22Rv1 (cell line): ENCODE measurements around the gene SGSM2.

Experiments
- H3K27ac ChIP-seq: fragments of 450-650 bp; 2 replicates; pipeline ENCODE4 v1.5.1; 2017
- CTCF ChIP-seq: fragments of 450-650 bp; IDR thresholded peaks from 2 replicates; pipeline ENCODE4 v1.5.1; 2017; ENCODE audit warnings: mild to moderate bottlenecking
- ZFX ChIP-seq: fragments of 450-650 bp; IDR thresholded peaks from 2 replicates; pipeline ENCODE4 v1.6.1; 2017; ENCODE audit warnings: antibody characterized with exemption, borderline replicate concordance

The SGSM2 gene

GRCh38 chr17:2299756-2300155 is 37.5 kb upstream of the SGSM2 start:
- TF ChIP-seq ZFX (no peak), CTCF (no peak)
- no peak overlapping the region for H3K27ac ChIP-seq

- peak overlapping the region; percentile 90 for H3K27ac ChIP-seq
- TF ChIP-seq CTCF: no peak
- TF ChIP-seq ZFX: no peak
These were observed 34.5 kb upstream of the SGSM2 start for GRCh38 chr17:2302778-2303203.

GRCh38 chr17:2303204-2304188 is 33.8 kb upstream of the SGSM2 start, which contains the start of the genes SMG6 and SRR:
Gene SMG6, minus strand, starts transcription at chr17:2303785. Its CDS starts 65 bp downstream, at chr17:2303720.
Gene SRR, plus strand, starts transcription at chr17:2303950. Its CDS starts 11,611 bp downstream, at chr17:2315561.
- TF ChIP-seq ZFX (no peak), CTCF (no peak)
- H3K27ac ChIP-seq: peak within 1 kb of the TSS; percentile 90

GRCh38 chr17:2304931-2305330 is 32.4 kb upstream of the SGSM2 start:
- peak overlapping the region; percentile 90 for H3K27ac ChIP-seq
- no peak for TF ChIP-seq ZFX
- TF ChIP-seq CTCF: no peak

- peak overlapping the region; percentile 22 for H3K27ac ChIP-seq
- no peak for TF ChIP-seq CTCF
- no peak for TF ChIP-seq ZFX
These were observed 27.8 kb upstream of the SGSM2 start for GRCh38 chr17:2309338-2310154.

- H3K27ac ChIP-seq: no peak overlapping the region
- no peak for TF ChIP-seq ZFX
- no peak for TF ChIP-seq CTCF
These were observed 24.6 kb upstream of the SGSM2 start for GRCh38 chr17:2312736-2313135.

- peak overlapping the region; percentile 84 for H3K27ac ChIP-seq
These were observed 20.4 kb upstream of the SGSM2 start for GRCh38 chr17:2316916-2317205.
